Thyroid gland (tissue), 4 donors: Measurements from ENCODE around the gene ASIC4. TPM values are rescaled to one million over a fixed set of nuclear protein-coding genes. Genes with fewer than 3 reads are reported as not detected.

Experiments used
- DNase-seq, 2 donors: peaks; one replicate each; pipeline ENCODE4 v3.0.0-alpha.2; 2019
- H3K27ac ChIP-seq, 3 donors: fragments of 200-600 bp; sonication (generic); 1 replicate in 2 of 3; 2 replicates in 1 of 3; pipeline ENCODE4 v1.5.1; 2016 to 2019; ENCODE audit warnings: mild to moderate bottlenecking in 1 of 3, moderate library complexity in 1 of 3
- H3K27me3 ChIP-seq: fragments of 200-600 bp; sonication (generic); one replicate; pipeline ENCODE4 v1.5.1; 2019
- H3K36me3 ChIP-seq, 2 donors: fragments of 200-600 bp; sonication (generic); one replicate each; pipeline ENCODE4 v1.5.1; 2016 to 2019
- H3K4me1 ChIP-seq, 2 donors: fragments of 200-600 bp; sonication (generic); one replicate each; pipeline ENCODE4 v1.5.1; 2017 to 2019
- H3K4me3 ChIP-seq, 3 donors: fragments of 200-600 bp; sonication (generic); replicated peaks in 1 of 3; 1 replicate in 2 of 3; 2 replicates in 1 of 3; pipeline ENCODE4 v1.5.1; 2016; ENCODE audit warnings: mild to moderate bottlenecking in 1 of 3
- H3K9me3 ChIP-seq: fragments of 200-600 bp; sonication (generic); one replicate; pipeline ENCODE4 v1.5.1; 2017
- CTCF ChIP-seq, 6 experiments: fragments of 200-600 bp in 3 of 6; fragments of 450-650 bp in 3 of 6; sonication (generic) in 3 of 6; IDR thresholded peaks; one replicate each; pipeline ENCODE4 v1.5.1; 2016 to 2019; ENCODE audit warnings: antibody characterized with exemption in 6 of 6, mild to moderate bottlenecking in 2 of 6, inconsistent platforms in 1 of 6, moderate library complexity in 1 of 6
- POLR2A ChIP-seq, 2 donors: fragments of 450-650 bp; IDR thresholded peaks; one replicate each; pipeline ENCODE4 v1.6.1; 2017; ENCODE audit warnings: antibody characterized with exemption in 2 of 2, mild to moderate bottlenecking in 2 of 2, moderate library complexity in 1 of 2
- WGBS, 2 donors: methylation state at CpG; one replicate each; pipeline ENCODE4 v1.1.5; 2017; 5-methylcytosine and 5-hydroxymethylcytosine counted together
- intact Hi-C: fragments of 100-400 bp; cut with DNase I; formaldehyde crosslinking; loops from one replicate; pipeline ENCODE4 v1.15.1; 2023
- total RNA-seq, 4 donors: library from RNA; depleted of rRNA; stranded (reverse); fragments of >200 nt; gene quantifications; one replicate each; pipeline ENCODE4 v1.2.3, GENCODE V29; 2016

Gene ASIC4
- total RNA-seq, 4 donors from 2014 or later: not detected

GRCh38 chr2:219542931-219543595 is 28.8 kb downstream of the ASIC4 start:
- Histone ChIP-seq H3K27ac (peak overlapping the region; percentile 78 to 91 (median 84)), H3K36me3 (peaks cover 14 to 17% of the 10 kb centered on the region in 2 donors), H3K4me3 (peak overlapping the region; percentile 33 to 83 (median 79)), H3K27me3 (no peaks in the 10 kb centered on the region), H3K9me3 (no peaks in the 10 kb centered on the region), H3K4me1 (peaks cover 21 to 24% of the 10 kb centered on the region in 2 donors)
- peak; percentile 65 to 67 for DNase-seq
- TF ChIP-seq POLR2A (IDR thresholded peaks at IDR 0.05) (no peak), CTCF (IDR thresholded peaks at IDR 0.05) (no peak)
- intact Hi-C loops: loop anchor here (5.0 kb wide), 1 partner anchor 144 kb away; no protein-coding TSS in a partner anchor
- WGBS, 2 donors: 0 to 1% methylated on average over 7 to 16 of the region's 66 CpGs

GRCh38 chr2:219543596-219544358 is 29.5 kb downstream of the ASIC4 start, which contains the start of the genes CHPF and TMEM198:
Gene CHPF, minus strand, starts transcription at chr2:219543809. Its CDS starts 271 bp downstream, at chr2:219543538.
Gene TMEM198, plus strand, starts transcription at chr2:219544028. Its CDS starts 700 bp downstream, at chr2:219544728.
- Histone ChIP-seq H3K27ac (peak within 1 kb of the TSS; percentile 78 to 91 (median 84)), H3K9me3 (no peaks in the 10 kb centered on the region), H3K4me1 (peaks cover 21 to 24% of the 10 kb centered on the region in 2 donors), H3K4me3 (peak within 1 kb of the TSS; percentile 33 to 83 (median 79)), H3K27me3 (no peaks in the 10 kb centered on the region), H3K36me3 (peaks cover 14 to 17% of the 10 kb centered on the region in 2 donors)
- 1 to 2% methylated on average over 17 to 22 of the region's 75 CpGs for WGBS, 2 donors
- DNase-seq: peak; percentile 99
- intact Hi-C loops: loop anchor here (5.0 kb wide), 1 partner anchor 144 kb away; no protein-coding TSS in a partner anchor
- TF ChIP-seq POLR2A (IDR thresholded peaks at IDR 0.05) (peak in 1 of 2 donors; percentile 85), CTCF (IDR thresholded peaks at IDR 0.05) (no peak)

- Histone ChIP-seq H3K36me3 (peaks cover 6 to 11% of the 10 kb centered on the region in 2 donors), H3K27me3 (no peaks in the 10 kb centered on the region), H3K9me3 (no peaks in the 10 kb centered on the region), H3K4me1 (peaks cover 21 to 24% of the 10 kb centered on the region in 2 donors), H3K4me3 (peak overlapping the region in 1 of 3 donors; percentile 79), H3K27ac (no peak overlapping the region)
- 39 to 43% methylated on average over 9 of the region's 9 CpGs for WGBS, 2 donors
- no peak for DNase-seq
- intact Hi-C loops: loop anchor here (5.0 kb wide), 1 partner anchor 143 kb away; no protein-coding TSS in a partner anchor
- TF ChIP-seq POLR2A (IDR thresholded peaks at IDR 0.05): no peak
- no peak for TF ChIP-seq CTCF (IDR thresholded peaks at IDR 0.05)
Measured at GRCh38 chr2:219544567-219544966, 30.3 kb downstream of the ASIC4 start.

- Histone ChIP-seq H3K36me3 (peaks cover 0 to 7% of the 10 kb centered on the region in 2 donors), H3K27ac (no peak overlapping the region), H3K27me3 (no peaks in the 10 kb centered on the region), H3K4me1 (peaks cover 21 to 24% of the 10 kb centered on the region in 2 donors), H3K9me3 (no peaks in the 10 kb centered on the region), H3K4me3 (no peak overlapping the region)
- TF ChIP-seq POLR2A (IDR thresholded peaks at IDR 0.05) (no peak), CTCF (IDR thresholded peaks at IDR 0.05) (no peak)
- intact Hi-C loops: no loop called here
- 78 to 79% methylated on average over 3 of the region's 3 CpGs for WGBS, 2 donors
- no peak for DNase-seq
Measured at GRCh38 chr2:219545295-219545942, 31.1 kb downstream of the ASIC4 start.
